GM19023 (cell line): ENCODE measurements around the gene CRELD2.

ENCODE experiments used
- ATAC-seq: cut with Tn5 transposase; IDR thresholded peaks from one replicate; pipeline ENCODE4 v1.9.1; 2021; ENCODE audit warnings: mild to moderate bottlenecking, moderate library complexity; ENCODE audit not compliant: unreplicated experiment

CRELD2 gene

GRCh38 chr22:49887064-49887451 is 31.4 kb upstream of the CRELD2 start:
- ATAC-seq, result no peak

DNA sequence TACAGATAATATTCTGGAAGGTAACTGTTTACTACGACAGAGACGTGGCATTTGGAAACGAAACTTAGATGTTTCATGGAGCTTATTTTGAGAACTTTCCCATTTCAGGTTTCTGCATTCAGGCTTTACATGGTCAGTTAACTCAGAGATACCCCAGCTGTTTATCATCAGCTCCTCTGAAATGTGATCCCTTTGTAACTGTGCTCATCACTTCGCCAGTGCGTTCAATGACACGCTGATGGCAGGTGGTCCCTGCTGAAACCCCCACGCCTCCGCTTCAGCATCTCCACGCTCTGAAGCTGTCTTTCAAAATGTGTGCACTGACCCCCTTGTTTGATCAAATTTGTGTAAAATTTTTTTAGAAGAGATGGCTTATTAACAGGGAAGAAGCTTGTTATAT is 30.7 kb upstream of the CRELD2 start:
- no peak for ATAC-seq

GRCh38 chr22:49889071-49889470 is 29.4 kb upstream of the CRELD2 start:
- no peak for ATAC-seq

GRCh38 chr22:49892226-49892899 is 26.1 kb upstream of the CRELD2 start:
- ATAC-seq, result no peak

- ATAC-seq, result no peak
These were observed 25.4 kb upstream of the CRELD2 start for GRCh38 chr22:49893025-49893424.

- no peak for ATAC-seq
These were observed 23.9 kb upstream of the CRELD2 start for GRCh38 chr22:49894322-49895054.

- ATAC-seq, result no peak
These were observed 22.2 kb upstream of the CRELD2 start for GRCh38 chr22:49896201-49896600.

- ATAC-seq, result no peak
These were observed 21.3 kb upstream of the CRELD2 start for GRCh38 chr22:49897015-49897684.

GRCh38 chr22:49899530-49899929 is 18.9 kb upstream of the CRELD2 start:
- no peak for ATAC-seq

DNA sequence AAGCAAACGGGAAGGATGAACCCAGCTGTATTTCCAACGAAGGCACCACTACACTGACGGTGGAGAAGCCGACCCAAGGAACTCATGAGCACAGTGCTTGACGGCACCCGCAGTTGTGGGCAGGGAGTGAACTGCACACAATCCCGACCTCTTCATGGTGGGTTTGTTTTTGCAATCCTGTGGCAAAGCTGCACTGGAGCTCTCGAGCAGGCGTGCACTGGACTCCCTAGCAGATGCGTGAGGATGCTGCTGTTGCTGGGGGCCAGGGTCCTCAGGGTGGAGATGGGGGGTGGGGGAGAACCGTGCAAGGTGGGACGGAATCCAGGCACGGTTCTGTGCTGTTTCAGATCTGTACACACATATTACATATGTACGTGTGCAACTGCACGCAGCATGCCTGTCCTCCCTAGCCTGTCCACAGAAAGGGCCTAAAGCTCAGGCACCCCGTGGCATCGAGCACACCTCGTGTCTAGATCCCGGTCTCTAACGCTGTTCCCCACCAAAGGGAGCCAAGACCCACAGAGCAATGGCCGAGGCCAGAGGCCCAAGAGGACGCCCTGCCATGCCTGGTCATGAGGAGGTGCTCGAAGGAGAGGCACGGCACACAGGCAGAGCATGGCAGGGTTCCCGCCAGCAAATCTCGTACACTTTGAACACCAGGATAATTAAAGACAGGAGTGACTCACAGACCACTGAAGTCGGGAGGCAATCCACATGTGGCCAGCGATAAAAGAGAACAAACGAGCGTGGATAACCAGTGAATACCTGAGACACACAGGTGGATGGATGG is 17.8 kb upstream of the CRELD2 start:
- no peak for ATAC-seq

GRCh38 chr22:49901457-49901856 is 17.0 kb upstream of the CRELD2 start:
- ATAC-seq, result no peak

GRCh38 chr22:49903322-49904039 is 15.0 kb upstream of the CRELD2 start:
- no peak for ATAC-seq

DNA sequence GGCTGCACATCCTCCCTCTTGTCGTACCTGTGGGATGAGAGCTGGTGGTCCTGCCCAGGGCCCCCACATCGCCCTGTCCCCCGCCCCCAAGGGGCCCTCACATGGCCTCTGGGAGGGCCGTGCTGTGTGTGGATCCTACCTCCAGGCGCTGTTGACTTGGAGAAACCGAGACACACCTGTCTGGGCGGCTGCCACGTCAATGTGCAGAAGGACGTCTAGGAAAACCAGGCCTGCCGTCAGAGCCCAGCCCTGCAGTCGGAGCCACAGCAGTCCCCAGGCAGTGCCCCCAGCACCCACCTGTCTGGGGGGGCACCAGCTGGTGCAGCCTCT is 14.4 kb upstream of the CRELD2 start:
- ATAC-seq, result no peak

DNA sequence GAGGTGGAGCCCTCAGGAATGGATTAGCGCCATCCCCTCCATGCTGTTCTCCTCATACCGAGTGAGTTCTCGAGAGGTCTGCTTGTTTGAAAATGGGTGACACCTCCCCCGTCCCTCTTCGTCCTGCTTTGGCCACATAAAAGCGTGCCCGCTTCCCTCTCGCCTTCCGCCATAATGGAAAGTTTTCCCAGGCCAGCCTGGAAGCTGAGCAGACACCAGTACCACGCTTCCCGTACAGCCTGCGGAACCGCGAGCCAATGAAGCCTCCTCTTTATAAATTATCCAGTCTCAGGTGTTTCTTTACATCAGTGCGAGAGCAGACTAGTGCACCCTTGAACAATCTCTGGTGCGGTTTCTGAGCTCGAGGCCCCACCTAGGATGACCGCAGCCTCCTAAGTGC is 13.0 kb upstream of the CRELD2 start:
- no peak for ATAC-seq

- ATAC-seq, result no peak
These were observed 12.2 kb upstream of the CRELD2 start for GRCh38 chr22:49906071-49906798.

- ATAC-seq, result no peak
These were observed 11.6 kb upstream of the CRELD2 start for GRCh38 chr22:49906799-49907290.

- ATAC-seq, result no peak
These were observed 10.6 kb upstream of the CRELD2 start for GRCh38 chr22:49907807-49908206.

DNA sequence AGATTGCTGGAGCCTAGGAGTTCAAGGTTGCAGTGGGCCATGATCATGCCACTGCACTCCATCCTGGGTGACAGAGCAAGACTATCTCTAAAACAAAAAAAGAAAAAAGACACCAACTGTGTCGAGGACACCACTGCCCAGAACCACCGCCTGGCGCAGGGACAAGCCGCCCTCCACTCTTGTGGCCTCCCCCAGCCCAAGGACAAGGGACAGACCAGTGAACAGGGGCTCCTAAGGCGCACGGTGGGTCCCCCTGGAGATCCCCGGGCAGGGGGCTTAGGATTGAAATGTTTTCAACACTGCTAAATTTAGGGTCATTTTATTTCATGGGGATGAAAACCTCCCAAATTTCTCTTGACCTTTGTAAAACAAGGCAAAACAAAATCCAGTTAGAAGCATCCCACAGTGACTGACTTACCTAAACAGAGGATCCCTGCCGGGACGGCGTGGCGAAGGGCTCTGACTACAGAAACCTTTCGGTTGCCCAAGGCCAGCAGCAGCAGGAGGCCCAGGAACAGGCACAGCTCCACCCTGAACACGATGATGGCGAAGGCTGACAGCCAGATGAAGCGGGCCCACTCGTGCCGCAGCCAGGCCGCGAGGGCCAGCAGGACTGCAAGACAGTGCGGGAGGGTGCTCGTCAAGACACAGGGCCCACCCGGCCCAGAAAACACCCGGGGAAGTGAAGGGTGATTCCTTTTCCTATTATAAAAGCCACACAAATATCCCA is 8.8 kb upstream of the CRELD2 start:
- ATAC-seq, result no peak
